Esophagus muscularis mucosa (tissue), 4 donors: ENCODE results near the gene SERPINE1. TPM values are rescaled to one million over a fixed set of nuclear protein-coding genes. Genes with fewer than 3 reads are reported as not detected.
A peak's percentile ranks its signal among the peaks of the same experiment; 100 is the strongest.
"Not testable (repeated sequence)": the region's sequence is repeated elsewhere in the genome, so short reads cannot be mapped to it uniquely, and the experiment has no call there.

Source experiments
- DNase-seq: peaks from one replicate; pipeline ENCODE4 v3.0.0-alpha.2; 2017; ENCODE audit errors: extremely low spot score
- H3K27ac ChIP-seq, 4 donors: fragments of 200-600 bp; sonication (generic); replicated peaks in 1 of 4; 1 replicate in 3 of 4; 2 replicates in 1 of 4; pipeline ENCODE4 v1.5.1; 2016 to 2019; ENCODE audit warnings: mild to moderate bottlenecking in 1 of 4
- H3K27me3 ChIP-seq, 4 donors: fragments of 200-600 bp; sonication (generic); one replicate each; pipeline versions ENCODE4 v1.5.1 to v1.6.0; 2016 to 2019
- H3K36me3 ChIP-seq, 4 donors: fragments of 200-600 bp; sonication (generic); one replicate each; pipeline ENCODE4 v1.5.1; 2016 to 2019
- H3K4me1 ChIP-seq, 4 donors: fragments of 200-600 bp; sonication (generic); one replicate each; pipeline ENCODE4 v1.5.1; 2016 to 2019
- H3K4me3 ChIP-seq, 4 donors: fragments of 200-600 bp; sonication (generic); 1 replicate in 2 of 4; 2 replicates in 2 of 4; pipeline ENCODE4 v1.5.1; 2016 to 2019; ENCODE audit warnings: mild to moderate bottlenecking in 4 of 4, moderate library complexity in 1 of 4
- H3K9me3 ChIP-seq, 4 donors: fragments of 200-600 bp; sonication (generic); 1 replicate in 3 of 4; 2 replicates in 1 of 4; pipeline ENCODE4 v1.5.1; 2016 to 2019
- CTCF ChIP-seq, 3 experiments: fragments of 200-600 bp in 2 of 3; fragments of 450-650 bp in 1 of 3; sonication (generic) in 2 of 3; IDR thresholded peaks; one replicate each; pipeline ENCODE4 v1.5.1; 2017 to 2019; ENCODE audit warnings: antibody characterized with exemption in 3 of 3, mild to moderate bottlenecking in 2 of 3, moderate library complexity in 1 of 3
- EP300 ChIP-seq: sonication (generic); formaldehyde crosslinking; IDR thresholded peaks from one replicate; pipeline ENCODE4 v1.6.1; 2017; ENCODE audit warnings: antibody characterized with exemption
- POLR2A ChIP-seq: fragments of 450-650 bp; IDR thresholded peaks from one replicate; pipeline ENCODE4 v1.6.1; 2017; ENCODE audit warnings: antibody characterized with exemption, moderate library complexity, mild to moderate bottlenecking, low read depth
- POLR2AphosphoS5 ChIP-seq, 2 donors: sonication (generic); formaldehyde crosslinking; IDR thresholded peaks; one replicate each; pipeline ENCODE4 v1.6.1; 2017; ENCODE audit warnings: antibody characterized with exemption in 2 of 2
- WGBS: methylation state at CpG from one replicate; pipeline ENCODE4 v1.1.5; 2018; 5-methylcytosine and 5-hydroxymethylcytosine counted together
- intact Hi-C: fragments of 100-400 bp; cut with DNase I; formaldehyde crosslinking; loops from one replicate; pipeline ENCODE4 v1.15.1; 2023
- total RNA-seq, 4 donors: library from RNA; depleted of rRNA; stranded (reverse); fragments of >200 nt; gene quantifications; one replicate each; pipeline versions ENCODE4 v1.1.0 to v1.2.1, GENCODE V29; 2016

Gene SERPINE1
- total RNA-seq, 4 donors from 2014 or later: 9.4 to 54.2 (median 18.2) TPM

- 92% methylated on average over 8 of the region's 9 CpGs for WGBS
- Histone ChIP-seq H3K36me3 (peaks cover 28 to 48% (median 42%) of the 10 kb centered on the region in 4 donors), H3K4me3 (no peak overlapping the region), H3K27me3 (no peaks in the 10 kb centered on the region), H3K27ac (no peak overlapping the region), H3K4me1 (peaks cover 28 to 60% (median 54%) of the 10 kb centered on the region in 4 donors), H3K9me3 (no peaks in the 10 kb centered on the region)
- intact Hi-C loops: no loop called here
- TF ChIP-seq POLR2A: no peak
- TF ChIP-seq POLR2AphosphoS5 (IDR thresholded peaks at IDR 0.05): no peak
- no peak for TF ChIP-seq EP300
- no peak for TF ChIP-seq CTCF (IDR thresholded peaks at IDR 0.05)
- DNase-seq: no peak
These were observed 37.0 kb upstream of the SERPINE1 start for GRCh38 chr7:101089876-101090275.

GRCh38 chr7:101092266-101092905 lies 34.5 kb upstream of the SERPINE1 start:
- 88% methylated on average over 18 of the region's 53 CpGs for WGBS
- DNase-seq, intact Hi-C loops: not testable (repeated sequence)

GRCh38 chr7:101093906-101094305 lies 33.0 kb upstream of the SERPINE1 start:
- Histone ChIP-seq H3K9me3 (no peaks in the 10 kb centered on the region), H3K4me3 (no peak overlapping the region), H3K36me3 (peaks cover 11 to 27% (median 21%) of the 10 kb centered on the region in 4 donors), H3K27ac (no peak overlapping the region), H3K4me1 (peaks cover 4 to 33% (median 25%) of the 10 kb centered on the region in 4 donors), H3K27me3 (no peaks in the 10 kb centered on the region)
- WGBS: 56% methylated on average over 4 of the region's 4 CpGs
- intact Hi-C loops: loop anchor here (1.0 kb wide), 1 partner anchor 44 kb away; no protein-coding TSS in a partner anchor
- DNase-seq: no peak
- no peak for TF ChIP-seq CTCF (IDR thresholded peaks at IDR 0.05)
- TF ChIP-seq EP300: no peak
- no peak for TF ChIP-seq POLR2A
- no peak for TF ChIP-seq POLR2AphosphoS5 (IDR thresholded peaks at IDR 0.05)

More at GRCh38 chr7:101092266-101092905, 34.5 kb upstream of the SERPINE1 start:
- not testable (repeated sequence) for H3K9me3 ChIP-seq, H3K27me3 ChIP-seq, H3K27ac ChIP-seq, H3K4me3 ChIP-seq
- peaks cover 26 to 42% (median 37%) of the 10 kb centered on the region in 4 donors for H3K36me3 ChIP-seq
- peaks cover 10 to 44% (median 37%) of the 10 kb centered on the region in 4 donors for H3K4me1 ChIP-seq

GRCh38 chr7:101094376-101094775 lies 32.5 kb upstream of the SERPINE1 start:
- Histone ChIP-seq H3K27me3 (no peaks in the 10 kb centered on the region), H3K4me1 (peaks cover 9 to 33% (median 25%) of the 10 kb centered on the region in 4 donors), H3K4me3 (no peak overlapping the region), H3K36me3 (peaks cover 7 to 22% (median 17%) of the 10 kb centered on the region in 4 donors), H3K27ac (no peak overlapping the region), H3K9me3 (no peaks in the 10 kb centered on the region)
- DNase-seq: no peak
- 61% methylated on average over 9 of the region's 9 CpGs for WGBS
- TF ChIP-seq POLR2AphosphoS5 (IDR thresholded peaks at IDR 0.05): no peak
- TF ChIP-seq POLR2A: no peak
- no peak for TF ChIP-seq CTCF (IDR thresholded peaks at IDR 0.05)
- no peak for TF ChIP-seq EP300
- intact Hi-C loops: loop anchor here (1.0 kb wide), 1 partner anchor 44 kb away; no protein-coding TSS in a partner anchor

GRCh38 chr7:101094791-101095375 lies 32.0 kb upstream of the SERPINE1 start:
- H3K27ac ChIP-seq: no peak overlapping the region
- 44% methylated on average over 12 of the region's 12 CpGs for WGBS
- intact Hi-C loops: loop anchor here (1.0 kb wide), 1 partner anchor 43 kb away; no protein-coding TSS in a partner anchor
- H3K27me3 ChIP-seq: no peaks in the 10 kb centered on the region
- H3K9me3 ChIP-seq: no peaks in the 10 kb centered on the region
- TF ChIP-seq CTCF (IDR thresholded peaks at IDR 0.05): peak; percentile 59 to 72 (median 66)
- no peak for TF ChIP-seq POLR2A
- peak in 1 of 2 donors; percentile 26 for TF ChIP-seq POLR2AphosphoS5 (IDR thresholded peaks at IDR 0.05)
- DNase-seq: no peak
- peaks cover 14 to 33% (median 25%) of the 10 kb centered on the region in 4 donors for H3K4me1 ChIP-seq
- H3K36me3 ChIP-seq: peaks cover 4 to 17% (median 13%) of the 10 kb centered on the region in 4 donors
- H3K4me3 ChIP-seq: no peak overlapping the region
